K562 (cell line): ENCODE measurements around the gene FGGY. TPM values are rescaled to one million over a fixed set of nuclear protein-coding genes. Genes with fewer than 3 reads are reported as not detected.

Source experiments
- ATAC-seq: fragments of 200-7000 bp; cut with Tn5 transposase; 3 replicates; pipeline ENCODE4 v1.9.1; 2020; ENCODE audit warnings: moderate library complexity
- BruUV-seq: library from RNA; stranded (reverse); fragments of 400-500 nt; replicated peaks from 2 replicates; lab custom pipeline; 2021; lab: Mats Ljungman, UMichigan
- CTCF ChIA-PET: fragments of 300-600 bp; formaldehyde crosslinking; extraction: SDS; loops from one replicate; lab custom pipeline; 2021; ENCODE audit warnings: low intra/inter-chr PET ratio; lab: Yijun Ruan, JAX
- POLR2A ChIA-PET: fragments of 300-600, 350-650 bp; sonication (Branson Sonifier 250); formaldehyde crosslinking; extraction: SDS; loops from one replicate; lab custom pipeline; 2021; ENCODE audit warnings: antibody characterized with exemption, inconsistent platforms; lab: Yijun Ruan, JAX
- DNase-seq, 4 experiments: peaks; one replicate each; pipeline versions ENCODE4 v3.0.0 to v3.0.0-alpha.2; 2011 to 2018; ENCODE audit warnings: low spot score in 3 of 4, mixed read lengths in 3 of 4; ENCODE audit errors: extremely low read depth in 1 of 4
- FAIRE-seq: peaks from 2 replicates; lab custom pipeline; 2011; peaks lifted over from hg19 to GRCh38; lab: Jason Lieb, UNC
- H2AFZ ChIP-seq: 2 replicates; pipeline ENCODE4 v1.6.0; 2011; ENCODE audit warnings: low read depth, low read length, control low read depth, inconsistent platforms
- H3K27ac ChIP-seq: fragments of 200-600 bp; 3 replicates; pipeline ENCODE4 v1.8.0; 2011; ENCODE audit warnings: low read depth, mild to moderate bottlenecking, control low read depth, inconsistent platforms, low read length, moderate library complexity, mixed read lengths; ENCODE audit errors: extremely low read depth
- H3K27me3 ChIP-seq, 2 experiments: fragments of 300-600 bp in 1 of 2; 2 replicates in 1 of 2; 3 replicates in 1 of 2; pipeline versions ENCODE4 v1.6.0 to v1.8.0; 2011; ENCODE audit warnings: inconsistent platforms in 2 of 2, low read length in 2 of 2, mild to moderate bottlenecking in 1 of 2, mixed read lengths in 1 of 2, moderate library complexity in 1 of 2; ENCODE audit not compliant: control insufficient read depth in 2 of 2, insufficient read depth in 2 of 2
- H3K36me3 ChIP-seq: fragments of 300-600 bp; 3 replicates; pipeline ENCODE4 v1.8.0; 2011; ENCODE audit warnings: mild to moderate bottlenecking, low read length, inconsistent platforms; ENCODE audit not compliant: control insufficient read depth, insufficient read depth
- H3K4me1 ChIP-seq, 2 experiments: fragments of 200-600 bp in 1 of 2; replicated peaks in 1 of 2; 2 replicates in 1 of 2; 3 replicates in 1 of 2; pipeline versions ENCODE4 v1.5.1 to v1.8.0; 2011; ENCODE audit warnings: inconsistent platforms in 2 of 2, low read length in 2 of 2, mild to moderate bottlenecking in 1 of 2, mixed read lengths in 1 of 2, moderate library complexity in 1 of 2; ENCODE audit not compliant: control insufficient read depth in 2 of 2, insufficient read depth in 2 of 2
- H3K4me2 ChIP-seq: 2 replicates; pipeline ENCODE4 v1.6.1; 2011; ENCODE audit warnings: low read length, control low read depth, inconsistent platforms, mixed read lengths; ENCODE audit not compliant: insufficient read depth
- H3K4me3 ChIP-seq: fragments of 200-600 bp; sonication (generic), shearing (Covaris generic); 2 replicates; pipeline ENCODE4 v1.5.1; 2016; ENCODE audit warnings: control low read depth, inconsistent platforms
- H3K79me2 ChIP-seq: fragments of 200-600 bp; 3 replicates; pipeline ENCODE4 v1.8.0; 2011; ENCODE audit warnings: low read length, inconsistent platforms; ENCODE audit not compliant: control insufficient read depth, insufficient read depth
- H3K9ac ChIP-seq, 2 experiments: 2 replicates each; pipeline versions ENCODE4 v1.6.0 to v1.6.1; 2011; ENCODE audit warnings: low read depth in 2 of 2, low read length in 2 of 2, control low read depth in 1 of 2, inconsistent platforms in 1 of 2, mild to moderate bottlenecking in 1 of 2, mixed read lengths in 1 of 2; ENCODE audit not compliant: insufficient read depth in 1 of 2
- H3K9me1 ChIP-seq: one replicate; pipeline ENCODE4 v1.6.0; 2011; ENCODE audit warnings: inconsistent platforms, mild to moderate bottlenecking, low read length, moderate library complexity; ENCODE audit not compliant: control insufficient read depth, insufficient read depth
- H3K9me3 ChIP-seq: replicated peaks from 2 replicates; pipeline ENCODE4 v1.5.1; 2011; ENCODE audit warnings: low read depth, low read length, inconsistent platforms; ENCODE audit not compliant: control insufficient read depth, insufficient read depth
- H4K20me1 ChIP-seq: replicated peaks from 2 replicates; pipeline ENCODE4 v1.6.1; 2011; ENCODE audit warnings: low read length, inconsistent platforms, mixed read lengths; ENCODE audit not compliant: control insufficient read depth, insufficient read depth
- ARHGAP35 ChIP-seq: fragments of 450-650 bp; IDR thresholded peaks from 2 replicates; pipeline ENCODE4 v1.6.1; 2018; ENCODE audit not compliant: partially characterized antibody
- ATF1 ChIP-seq, 2 experiments: fragments of 450-650 bp in 1 of 2; IDR thresholded peaks; 2 replicates each; pipeline ENCODE4 v1.6.1; 2016; ENCODE audit warnings: missing compliant biosample characterization in 1 of 2, missing genetic modification characterization in 1 of 2
- CREB5 ChIP-seq: fragments of 250-450 bp; sonication (Bioruptor Pico); IDR thresholded peaks from 2 replicates; pipeline ENCODE4 v1.5.0; 2020; ENCODE audit warnings: mild to moderate bottlenecking
- DLX4 ChIP-seq: fragments of 250-450 bp; sonication (Bioruptor Pico); IDR thresholded peaks from 2 replicates; pipeline ENCODE4 v1.6.1; 2021; ENCODE audit warnings: mild to moderate bottlenecking
- ETV1 ChIP-seq: fragments of 450-650 bp; conservative IDR thresholded peaks from 2 replicates; pipeline ENCODE4 v1.6.1; 2016; ENCODE audit warnings: missing genetic modification characterization, control low read depth, low read depth, missing compliant biosample characterization
- FOXK2 ChIP-seq, 2 experiments: fragments of 450-650 bp; IDR thresholded peaks in 1 of 2; conservative IDR thresholded peaks in 1 of 2; 2 replicates each; pipeline ENCODE4 v1.6.1; 2016; ENCODE audit warnings: low read depth in 2 of 2, mild to moderate bottlenecking in 1 of 2
- HMG20A ChIP-seq: fragments of 450-650 bp; formaldehyde crosslinking; conservative IDR thresholded peaks from 2 replicates; pipeline ENCODE4 v1.4.0; 2020; ENCODE audit warnings: mild to moderate bottlenecking, mixed read lengths
- MTA1 ChIP-seq: fragments of 450-650 bp; IDR thresholded peaks from 2 replicates; pipeline ENCODE4 v1.6.1; 2017; ENCODE audit warnings: borderline replicate concordance
- NR2C1 ChIP-seq, 2 experiments: fragments of 450-650 bp; IDR thresholded peaks; 2 replicates each; pipeline ENCODE4 v1.6.1; 2017; ENCODE audit warnings: mild to moderate bottlenecking in 2 of 2, antibody characterized with exemption in 1 of 2, inconsistent platforms in 1 of 2, missing compliant biosample characterization in 1 of 2, missing genetic modification characterization in 1 of 2
- PBX2 ChIP-seq, 2 experiments: IDR thresholded peaks in 1 of 2; conservative IDR thresholded peaks in 1 of 2; 2 replicates each; pipeline ENCODE4 v1.6.1; 2016; ENCODE audit warnings: low read depth in 2 of 2, mild to moderate bottlenecking in 1 of 2, missing compliant biosample characterization in 1 of 2, missing genetic modification characterization in 1 of 2, moderate library complexity in 1 of 2
- SFPQ ChIP-seq: fragments of 200-400 bp; formaldehyde crosslinking; IDR thresholded peaks from 2 replicates; pipeline ENCODE4 v1.6.1; 2017; ENCODE audit warnings: mild to moderate bottlenecking, low read depth, low read length, moderate library complexity
- SMAD3 ChIP-seq: fragments of 450-650 bp; formaldehyde crosslinking; conservative IDR thresholded peaks from 2 replicates; pipeline ENCODE4 v1.4.0; 2020; ENCODE audit warnings: mild to moderate bottlenecking
- TCF15 ChIP-seq: fragments of 250-450 bp; sonication (Bioruptor Pico); IDR thresholded peaks from 2 replicates; pipeline ENCODE4 v1.8.0; 2022; ENCODE audit warnings: moderate library complexity, mild to moderate bottlenecking, inconsistent platforms
- YBX1 ChIP-seq: fragments of 450-650 bp; IDR thresholded peaks from 2 replicates; pipeline ENCODE4 v1.7.1; 2016; ENCODE audit warnings: mild to moderate bottlenecking
- ZKSCAN3 ChIP-seq: fragments of 250-450 bp; sonication (Bioruptor Pico); IDR thresholded peaks from 2 replicates; pipeline ENCODE4 v1.4.0; 2020
- WGBS: fragments of 100-300 bp; shearing (Covaris generic); methylation state at CpG from one replicate; pipeline ENCODE4 v1.1.6; 2016; ENCODE audit warnings: low coverage, mixed read lengths; ENCODE audit not compliant: insufficient coverage; ENCODE audit errors: missing lambda C conversion rate; 5-methylcytosine and 5-hydroxymethylcytosine counted together
- in situ Hi-C: fragments of 300-500 bp; cut with MboI; formaldehyde crosslinking; loops from 4 replicates; pipeline ENCODE4 v1.15.0; 2018; ENCODE audit warnings: inconsistent platforms, mixed read lengths
- intact Hi-C: fragments of 100-400 bp; cut with micrococcal nuclease; formaldehyde crosslinking; loops from 2 replicates; pipeline ENCODE4 v1.14.2; 2022
- polyA plus RNA-seq, 8 experiments: library from polyadenylated mRNA; depleted of rRNA in 4 of 8; stranded (reverse) in 5 of 8; unstranded in 3 of 8; fragments of >200 nt; fragmentation: Nextera tagmentation in 2 of 8; fragmentation: Illumina TruSeq in 1 of 8; extraction: Ambion mirVana in 2 of 8; extraction: Trizol in 1 of 8; gene quantifications; 2 replicates each; pipeline versions ENCODE4 v1.2.1 to v1.2.3, GENCODE V29; 2011 to 2014; ENCODE audit warnings: inconsistent platforms in 1 of 8, missing spikeins in 1 of 8
- total RNA-seq, 7 experiments: library from RNA; depleted of rRNA in 6 of 7; stranded (reverse); fragments of >200 nt in 6 of 7; fragmentation: Illumina TruSeq in 2 of 7; extraction: Trizol in 2 of 7; gene quantifications; 2 replicates each; pipeline versions ENCODE4 v1.2.1 to v1.2.3, GENCODE V29; 2011 to 2021; ENCODE audit warnings: low replicate concordance in 1 of 7

Gene FGGY
- total and polyA plus RNA-seq, 9 of the 15 experiments (the other 6 are each of a cell fraction or from before 2014, with no cell fraction given): 9.7 to 19.2 (median 12.6) TPM

GRCh38 chr1:59258412-59259032 is 38.4 kb upstream of the FGGY start:
- H3K79me2 ChIP-seq: no peaks in the 10 kb centered on the region
- POLR2A ChIA-PET: no interaction called here
- no peak overlapping the region for H3K27ac ChIP-seq
- H3K9ac ChIP-seq: no peak overlapping the region
- no peaks in the 10 kb centered on the region for H3K36me3 ChIP-seq
- BruUV-seq: no TSS peak
- H3K4me2 ChIP-seq: no peak overlapping the region
- no peak for DNase-seq
- no peak for ATAC-seq
- no peak for TF ChIP-seq TCF15
- TF ChIP-seq YBX1: no peak
- no peak for TF ChIP-seq PBX2 (CRISPR knock-in tag; IDR thresholded peaks at IDR 0.05; ENCODE audit: low read depth)
- no peak for TF ChIP-seq PBX2 (tag; conservative IDR thresholded peaks at IDR 0.05; ENCODE audit: low read depth)
- no peak for TF ChIP-seq ETV1
- no peak for TF ChIP-seq ARHGAP35
- TF ChIP-seq SFPQ: no peak
- no peak for TF ChIP-seq FOXK2 (conservative IDR thresholded peaks at IDR 0.05 in 1 of 2, IDR thresholded peaks at IDR 0.05 in 1 of 2; ENCODE audit: low read depth in 2 of 2)
- TF ChIP-seq CREB5 (CRISPR knock-in tag): no peak
- TF ChIP-seq MTA1: no peak
- TF ChIP-seq ATF1 (CRISPR knock-in tag; IDR thresholded peaks at IDR 0.05): no peak
- TF ChIP-seq ATF1 (tag; IDR thresholded peaks at IDR 0.05): no peak
- TF ChIP-seq HMG20A: no peak
- TF ChIP-seq SMAD3 (CRISPR knock-in tag): no peak
- TF ChIP-seq DLX4 (CRISPR knock-in tag): no peak
- TF ChIP-seq ZKSCAN3 (CRISPR knock-in tag): no peak
- TF ChIP-seq NR2C1 (IDR thresholded peaks at IDR 0.05): no peak
- TF ChIP-seq NR2C1 (tag; IDR thresholded peaks at IDR 0.05): no peak
- in situ Hi-C loops (no loop called here), intact Hi-C loops (no loop called here)
- H3K4me3 ChIP-seq: no peak overlapping the region
- no peaks in the 10 kb centered on the region; a peak in 1 of 5 replicates for H3K27me3 ChIP-seq
- H4K20me1 ChIP-seq: no peaks in the 10 kb centered on the region
- CTCF ChIA-PET: no interaction called here
- H2AFZ ChIP-seq: no peak overlapping the region
- no peaks in the 10 kb centered on the region for H3K9me3 ChIP-seq
- H3K9me1 ChIP-seq: no peaks in the 10 kb centered on the region
- no peaks in the 10 kb centered on the region for H3K4me1 ChIP-seq
- no peak for FAIRE-seq
- WGBS: 0% methylated on average over 3 of the region's 3 CpGs
